ENCODE data around the gene PTGDR.

Gene PTGDR

GRCh38 chr14:52235434-52235833 lies 32.1 kb upstream of the PTGDR start:
- TF ChIP-seq, protein P1, sequence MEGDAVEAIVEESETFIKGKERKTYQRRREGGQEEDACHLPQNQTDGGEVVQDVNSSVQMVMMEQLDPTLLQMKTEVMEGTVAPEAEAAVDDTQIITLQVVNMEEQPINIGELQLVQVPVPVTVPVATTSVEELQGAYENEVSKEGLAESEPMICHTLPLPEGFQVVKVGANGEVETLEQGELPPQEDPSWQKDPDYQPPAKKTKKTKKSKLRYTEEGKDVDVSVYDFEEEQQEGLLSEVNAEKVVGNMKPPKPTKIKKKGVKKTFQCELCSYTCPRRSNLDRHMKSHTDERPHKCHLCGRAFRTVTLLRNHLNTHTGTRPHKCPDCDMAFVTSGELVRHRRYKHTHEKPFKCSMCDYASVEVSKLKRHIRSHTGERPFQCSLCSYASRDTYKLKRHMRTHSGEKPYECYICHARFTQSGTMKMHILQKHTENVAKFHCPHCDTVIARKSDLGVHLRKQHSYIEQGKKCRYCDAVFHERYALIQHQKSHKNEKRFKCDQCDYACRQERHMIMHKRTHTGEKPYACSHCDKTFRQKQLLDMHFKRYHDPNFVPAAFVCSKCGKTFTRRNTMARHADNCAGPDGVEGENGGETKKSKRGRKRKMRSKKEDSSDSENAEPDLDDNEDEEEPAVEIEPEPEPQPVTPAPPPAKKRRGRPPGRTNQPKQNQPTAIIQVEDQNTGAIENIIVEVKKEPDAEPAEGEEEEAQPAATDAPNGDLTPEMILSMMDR (IDR thresholded peaks at IDR 0.05; ENCODE audit: low read length, missing control alignments) = no peak
- H3K4me3 ChIP-seq (replicated peaks; ENCODE audit: low read depth, low read length) = no peak overlapping the region
- no peak for DNase-seq (ENCODE audit: low read depth)

GRCh38 chr14:52235866-52236510 lies 31.5 kb upstream of the PTGDR start:
- TF ChIP-seq, protein P1 (IDR thresholded peaks at IDR 0.05; ENCODE audit: low read length, missing control alignments) = no peak
- no peak for DNase-seq (ENCODE audit: low read depth)
- H3K4me3 ChIP-seq (replicated peaks; ENCODE audit: low read depth, low read length) = no peak overlapping the region

- DNase-seq (ENCODE audit: low read depth) = no peak
- H3K4me3 ChIP-seq (replicated peaks; ENCODE audit: low read depth, low read length) = no peak overlapping the region
- TF ChIP-seq, protein P1 (IDR thresholded peaks at IDR 0.05; ENCODE audit: low read length, missing control alignments) = no peak
Measured at GRCh38 chr14:52238682-52239081, 28.8 kb upstream of the PTGDR start.

- DNase-seq (ENCODE audit: low read depth) = no peak
- H3K4me3 ChIP-seq (replicated peaks; ENCODE audit: low read depth, low read length) = peak overlapping the region; percentile 13
- TF ChIP-seq, protein P1 (IDR thresholded peaks at IDR 0.05; ENCODE audit: low read length, missing control alignments) = no peak
Measured at GRCh38 chr14:52240623-52241022, 26.9 kb upstream of the PTGDR start.

- peak overlapping the region; percentile 13 for H3K4me3 ChIP-seq (replicated peaks; ENCODE audit: low read depth, low read length)
- TF ChIP-seq, protein P1 (IDR thresholded peaks at IDR 0.05; ENCODE audit: low read length, missing control alignments) = no peak
- peak; percentile 88 for DNase-seq (ENCODE audit: low read depth)
Measured at GRCh38 chr14:52241087-52241793, 26.3 kb upstream of the PTGDR start.

- TF ChIP-seq, protein P1 (IDR thresholded peaks at IDR 0.05; ENCODE audit: low read length, missing control alignments) = no peak
- no peak for DNase-seq (ENCODE audit: low read depth)
- no peak overlapping the region for H3K4me3 ChIP-seq (replicated peaks; ENCODE audit: low read depth, low read length)
Measured at GRCh38 chr14:52244328-52244727, 23.2 kb upstream of the PTGDR start.
